Measurements from ENCODE around the gene SLC2A5.

The SLC2A5 gene

DNA sequence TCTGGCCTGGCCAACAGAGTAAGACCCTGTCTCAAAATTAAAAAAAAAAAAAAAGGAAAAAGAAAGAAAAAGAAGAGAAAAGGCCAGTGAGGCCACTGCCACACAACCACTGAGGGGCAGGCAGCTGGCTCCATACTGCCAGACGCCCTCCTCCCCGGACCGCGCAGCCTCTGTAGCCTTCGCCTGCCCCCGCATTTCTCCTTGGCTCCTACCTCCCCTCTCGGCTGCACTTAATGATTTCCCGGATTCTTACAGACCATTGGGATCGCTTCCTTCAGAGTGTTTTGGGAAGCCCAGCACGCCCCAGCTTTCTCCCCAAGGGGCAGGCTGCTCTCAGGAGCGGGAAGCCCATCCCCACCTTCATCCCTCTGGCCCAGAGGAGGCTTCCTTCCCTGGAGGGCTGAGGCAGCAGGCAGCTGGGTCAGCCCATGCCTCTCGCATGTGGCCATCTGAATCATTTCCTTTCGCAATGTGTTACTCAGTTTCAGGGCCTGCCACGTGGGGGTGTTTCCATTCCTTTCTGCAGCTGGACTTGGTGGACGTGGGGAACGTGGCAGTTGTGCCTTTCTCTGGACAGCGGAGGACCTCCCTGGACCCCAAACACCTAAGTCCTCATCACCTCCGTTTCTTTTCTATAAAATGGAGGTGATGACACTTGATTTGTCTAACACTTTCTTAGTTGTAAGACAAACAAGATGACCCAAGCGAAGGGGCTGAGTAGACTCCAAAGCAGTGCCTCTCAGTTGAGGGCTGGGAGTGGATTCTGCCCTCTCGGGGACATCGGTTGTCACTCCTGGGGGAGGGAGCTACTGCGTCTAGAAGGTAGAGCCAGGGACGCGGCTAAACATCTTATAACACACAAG lies 2.3 kb downstream of the SLC2A5 start:
- in situ Hi-C loops (cut with MboI; ENCODE audit: low sequenced_read_pairs): no loop called here

DNA sequence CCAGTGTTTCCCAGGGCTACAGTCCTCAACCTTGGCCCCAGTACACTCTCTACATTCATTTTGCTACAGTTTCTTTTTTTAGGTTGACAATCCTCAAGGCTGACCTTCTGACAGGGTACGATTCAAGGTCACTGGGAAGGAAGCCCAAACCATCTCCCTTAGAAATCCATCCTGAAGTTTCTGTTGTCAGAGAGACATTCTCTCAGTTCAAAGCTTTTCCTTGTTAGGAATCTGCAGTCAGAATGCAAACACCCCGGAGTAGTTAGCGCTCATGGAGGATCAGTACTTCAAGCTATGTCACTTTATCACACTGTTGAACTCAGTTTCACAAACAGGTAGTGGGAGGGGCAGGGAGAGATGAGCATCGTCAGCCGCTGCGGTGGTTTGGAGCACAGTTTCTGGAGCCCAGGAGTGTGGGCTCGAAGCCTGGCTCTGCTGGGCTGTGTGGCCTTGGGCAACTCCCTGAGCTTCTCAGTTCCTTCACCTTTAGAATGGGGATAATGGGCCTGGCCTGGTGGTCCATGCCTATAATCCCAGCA lies 4.2 kb downstream of the SLC2A5 start:
- in situ Hi-C loops (cut with MboI; ENCODE audit: low sequenced_read_pairs): no loop called here

DNA sequence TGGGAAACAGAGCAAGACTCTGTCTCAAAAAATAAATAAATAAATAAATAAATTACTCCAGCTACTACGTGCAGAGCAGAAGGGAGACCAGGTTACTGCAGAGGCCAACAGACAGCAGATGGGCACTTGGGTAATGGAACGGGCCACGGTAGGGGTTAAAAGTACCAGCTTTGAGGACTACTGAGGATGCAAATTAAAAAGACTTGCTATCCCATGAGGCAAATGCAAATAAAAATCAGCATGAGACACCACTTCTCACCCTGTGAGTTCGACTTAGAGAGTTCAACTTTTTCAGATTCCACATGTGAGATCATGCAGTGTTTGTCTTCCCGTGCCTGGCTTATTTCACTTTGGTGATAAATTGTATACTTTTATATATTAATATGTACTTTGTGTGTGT lies 6.6 kb downstream of the SLC2A5 start:
- in situ Hi-C loops (cut with MboI; ENCODE audit: low sequenced_read_pairs): no loop called here

DNA sequence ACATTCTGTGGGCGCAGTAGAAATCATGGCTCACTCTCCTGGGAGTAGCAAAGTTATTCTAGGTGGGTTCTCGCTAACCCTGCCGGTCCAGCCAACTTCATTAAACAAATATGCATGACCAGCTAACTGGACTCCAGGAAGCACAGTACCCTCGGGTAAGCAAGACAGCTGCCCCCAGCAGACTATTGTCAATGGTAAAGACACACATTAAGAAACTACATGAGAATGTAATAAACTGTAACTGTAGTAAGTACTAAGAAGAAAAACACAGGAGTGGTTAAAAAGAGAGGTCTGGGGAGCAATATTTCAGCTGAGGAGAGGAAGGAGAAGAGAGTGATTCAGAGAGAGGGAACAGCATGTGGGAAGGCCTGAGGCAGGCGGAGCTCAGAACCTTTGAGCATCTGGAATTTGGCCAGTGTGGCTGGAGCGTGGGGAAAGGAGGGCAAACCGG lies 7.4 kb downstream of the SLC2A5 start:
- in situ Hi-C loops (cut with MboI; ENCODE audit: low sequenced_read_pairs): no loop called here

DNA sequence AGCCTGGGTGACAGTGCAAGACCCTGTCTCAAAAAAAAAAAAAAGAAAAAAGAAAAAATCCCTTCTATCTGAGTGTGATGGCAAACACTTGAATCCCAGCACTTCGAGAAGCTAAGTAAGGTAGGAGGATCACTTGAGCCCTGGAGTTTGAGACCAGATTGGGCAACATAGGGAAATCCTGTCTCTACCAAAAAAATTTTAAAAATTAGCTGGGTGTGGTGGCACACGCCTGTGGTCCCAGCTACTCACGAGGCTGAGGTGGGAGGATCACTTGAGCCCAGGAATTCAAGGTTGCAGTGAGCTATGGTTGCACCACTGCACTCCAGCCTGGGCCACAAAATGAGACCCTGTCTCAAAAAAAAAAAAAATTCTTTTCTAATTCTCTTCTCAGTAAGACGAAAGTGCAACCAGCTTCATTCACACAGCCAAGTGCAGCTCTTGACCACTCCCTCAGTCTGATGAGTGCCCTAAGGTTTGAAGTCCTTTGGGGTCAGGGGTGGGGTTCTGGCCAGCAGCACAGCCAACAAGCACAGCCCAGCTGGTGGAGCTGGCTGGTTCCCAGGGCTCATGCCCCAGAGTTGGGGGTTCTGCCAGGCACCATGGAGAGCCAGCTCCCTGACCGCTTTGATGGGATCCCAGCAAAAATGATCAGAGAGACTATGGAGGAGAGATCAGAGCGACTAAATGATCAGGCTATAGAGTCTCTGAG lies 8.0 kb downstream of the SLC2A5 start:
- in situ Hi-C loops (cut with MboI; ENCODE audit: low sequenced_read_pairs): no loop called here

DNA sequence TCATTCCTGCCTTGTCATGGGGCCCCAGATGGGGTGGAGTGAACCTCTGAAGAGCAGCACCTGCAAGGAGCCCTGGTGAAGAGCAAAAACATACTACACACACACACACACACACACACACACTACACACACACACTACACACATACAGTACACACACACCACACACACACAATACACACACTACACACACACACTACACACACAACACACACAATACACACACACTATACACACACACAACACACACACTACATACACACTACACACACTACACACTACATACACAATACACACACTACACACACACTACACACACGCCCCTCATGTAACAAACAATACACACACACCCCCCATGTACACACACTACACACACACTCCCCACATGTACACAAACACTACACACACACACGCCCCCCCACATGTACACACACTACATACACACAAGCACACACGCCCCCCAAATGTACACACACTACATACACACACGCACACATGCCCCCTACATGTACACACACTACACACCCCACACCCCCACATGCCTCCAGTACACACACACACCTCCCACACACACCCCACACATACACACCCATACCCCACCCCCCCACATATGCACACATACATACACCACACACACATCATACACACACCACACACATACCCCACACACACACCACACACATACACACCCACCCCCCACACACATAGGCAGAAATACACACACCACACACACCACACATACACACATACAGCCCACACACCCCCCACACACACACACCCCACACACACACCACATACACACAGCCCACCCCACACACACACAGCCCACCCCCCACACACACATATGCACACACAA lies 9.3 kb downstream of the SLC2A5 start:
- in situ Hi-C loops (cut with MboI; ENCODE audit: low sequenced_read_pairs): no loop called here

DNA sequence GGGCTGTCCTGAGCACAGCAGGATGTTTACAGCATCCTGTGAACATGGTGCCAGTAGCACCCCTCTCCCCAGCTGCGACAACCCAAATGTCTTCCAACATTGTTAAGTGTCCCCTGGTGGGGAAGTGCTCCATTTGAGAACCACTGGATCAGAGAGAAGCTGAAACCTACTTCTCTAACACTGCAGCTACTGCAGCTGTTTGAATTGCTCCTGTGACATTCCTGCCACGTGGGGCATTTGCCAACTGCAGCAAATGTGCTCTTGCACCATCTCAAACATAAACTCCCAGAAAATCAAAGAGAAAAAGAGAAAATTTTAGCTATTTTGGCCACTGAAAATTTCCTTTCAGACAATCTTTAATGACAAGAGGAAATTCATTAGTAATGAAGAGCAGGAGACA lies 11.0 kb downstream of the SLC2A5 start:
- in situ Hi-C loops (cut with MboI; ENCODE audit: low sequenced_read_pairs): no loop called here

DNA sequence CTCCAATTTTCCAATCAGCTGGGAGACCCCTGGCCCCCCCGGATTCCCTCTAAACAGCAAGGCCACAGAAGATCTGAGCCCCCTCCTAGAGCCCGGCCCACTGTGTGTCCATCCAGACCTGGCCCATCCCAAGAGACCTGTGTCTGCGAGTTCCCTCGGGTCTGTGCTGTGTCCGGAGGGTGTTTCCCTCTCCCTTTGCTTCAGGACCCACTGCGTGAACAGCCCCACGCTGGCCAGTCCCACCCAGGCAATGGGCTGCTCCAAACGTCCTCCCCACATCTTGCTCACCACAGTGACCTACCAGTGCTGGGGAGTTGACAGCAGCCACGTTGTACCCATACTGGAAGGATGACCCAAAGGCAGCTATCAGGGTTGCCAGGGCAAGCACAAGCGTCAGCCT lies 11.6 kb downstream of the SLC2A5 start:
- in situ Hi-C loops (cut with MboI; ENCODE audit: low sequenced_read_pairs): no loop called here

DNA sequence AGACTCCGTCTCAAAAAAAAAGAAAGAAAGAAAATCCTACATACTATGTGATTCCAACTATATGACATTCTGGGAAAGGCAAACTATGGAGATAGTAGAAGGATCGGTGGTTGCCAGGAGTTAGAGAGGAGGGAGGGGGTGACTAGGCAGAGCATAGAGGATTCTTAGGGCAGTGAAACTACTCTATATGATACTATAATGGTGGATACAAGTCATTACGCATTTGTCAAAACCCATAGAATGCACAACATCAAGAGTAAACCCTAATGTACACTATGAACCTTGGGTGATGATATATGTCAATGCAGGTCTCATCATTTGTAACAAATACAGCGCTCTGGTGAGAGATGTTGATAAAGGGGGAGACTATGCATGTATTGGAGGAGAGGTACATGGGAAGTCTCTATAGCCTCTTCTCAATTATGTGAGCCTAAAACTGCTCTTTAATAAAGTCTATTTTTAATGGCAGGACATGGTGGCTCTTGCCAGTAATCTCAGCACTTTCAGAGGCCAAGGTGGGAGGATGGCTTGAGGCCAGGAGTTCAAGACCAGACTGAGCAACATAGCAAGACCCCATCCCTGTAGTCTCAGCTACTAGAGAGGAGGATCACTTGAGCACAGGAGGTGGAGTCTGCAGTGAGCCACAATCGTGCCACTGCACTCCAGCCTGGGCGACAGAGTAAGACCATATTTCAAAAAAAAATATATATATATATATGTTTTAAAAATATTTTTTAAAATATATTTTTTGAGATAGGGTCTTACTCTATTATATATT lies 17.0 kb downstream of the SLC2A5 start:
- in situ Hi-C loops (cut with MboI; ENCODE audit: low sequenced_read_pairs): no loop called here

DNA sequence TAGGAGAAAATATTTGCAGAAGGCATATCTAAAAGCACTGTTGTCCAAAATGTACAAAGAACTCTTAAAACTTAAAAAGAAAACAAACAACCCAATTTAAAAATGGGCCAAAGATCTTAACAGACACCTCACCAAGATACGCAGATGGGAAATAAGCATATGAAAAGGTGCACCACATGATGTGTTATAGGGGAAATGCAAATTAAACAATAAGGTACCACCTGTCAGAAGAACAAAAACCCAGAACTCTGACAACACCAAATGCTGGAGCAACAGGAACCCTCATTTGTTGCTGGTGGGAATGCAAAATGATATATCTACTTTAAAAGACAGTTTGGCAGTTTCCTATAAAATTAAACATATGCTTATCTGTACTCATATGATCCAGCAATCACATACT lies 18.1 kb downstream of the SLC2A5 start:
- in situ Hi-C loops (cut with MboI; ENCODE audit: low sequenced_read_pairs): no loop called here

DNA sequence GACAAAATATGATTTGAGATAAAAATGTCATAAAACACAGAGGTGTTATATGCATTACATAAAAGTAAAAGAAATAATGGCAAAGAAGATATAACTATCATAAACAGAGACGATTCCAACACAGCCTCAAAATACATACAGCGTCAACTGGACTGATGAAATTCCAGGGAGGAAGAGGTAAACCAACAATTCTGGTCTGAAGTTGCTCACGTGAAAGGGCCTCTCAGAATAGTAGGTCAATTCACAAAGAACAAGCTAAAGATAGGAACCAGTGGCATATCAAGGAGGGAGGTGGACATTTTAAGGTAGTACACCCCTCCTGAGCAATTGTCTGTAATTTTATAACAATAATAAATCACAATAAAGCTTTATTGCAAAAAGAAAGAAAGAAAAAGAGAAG lies 18.6 kb downstream of the SLC2A5 start:
- in situ Hi-C loops (cut with MboI; ENCODE audit: low sequenced_read_pairs): no loop called here

DNA sequence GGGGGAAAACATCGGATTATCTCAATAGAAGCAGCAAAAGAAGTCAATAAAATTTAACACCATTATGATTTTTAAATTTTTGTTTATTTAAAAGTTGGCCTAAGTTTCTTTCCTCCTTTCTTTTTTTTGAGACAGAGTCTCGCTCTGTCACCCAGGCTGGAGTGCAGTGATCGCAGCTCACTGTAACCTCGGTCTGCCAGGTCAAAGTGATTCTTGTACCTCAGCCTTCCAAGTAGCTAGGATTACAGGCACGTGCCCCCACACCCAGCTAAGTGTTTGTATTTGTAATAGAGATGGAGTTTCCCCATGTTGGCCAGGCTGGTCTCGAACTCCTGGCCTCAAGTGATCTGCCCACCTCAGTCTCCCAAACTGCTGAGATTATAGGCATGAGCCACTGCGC lies 20.9 kb downstream of the SLC2A5 start:
- in situ Hi-C loops (cut with MboI; ENCODE audit: low sequenced_read_pairs): no loop called here

DNA sequence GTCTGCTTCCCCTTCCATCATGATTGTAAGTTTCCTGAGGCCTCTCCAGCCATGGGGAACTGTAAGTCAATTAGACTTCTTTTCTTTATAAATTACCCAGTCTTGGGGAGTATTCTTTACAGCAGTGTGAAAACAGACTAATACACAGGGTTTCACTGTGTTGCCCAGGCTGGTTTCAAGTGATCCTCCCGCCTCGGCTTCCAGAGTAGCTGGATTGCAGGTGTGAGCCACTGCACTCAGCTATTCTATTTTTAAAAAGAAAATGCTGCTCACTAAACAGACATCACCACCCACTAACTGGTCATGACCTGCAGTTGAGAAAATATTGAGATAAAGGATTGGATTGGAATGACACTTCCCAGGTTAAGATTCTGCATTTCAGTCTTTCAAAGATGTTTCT lies 22.4 kb downstream of the SLC2A5 start:
- in situ Hi-C loops (cut with MboI; ENCODE audit: low sequenced_read_pairs): no loop called here

DNA sequence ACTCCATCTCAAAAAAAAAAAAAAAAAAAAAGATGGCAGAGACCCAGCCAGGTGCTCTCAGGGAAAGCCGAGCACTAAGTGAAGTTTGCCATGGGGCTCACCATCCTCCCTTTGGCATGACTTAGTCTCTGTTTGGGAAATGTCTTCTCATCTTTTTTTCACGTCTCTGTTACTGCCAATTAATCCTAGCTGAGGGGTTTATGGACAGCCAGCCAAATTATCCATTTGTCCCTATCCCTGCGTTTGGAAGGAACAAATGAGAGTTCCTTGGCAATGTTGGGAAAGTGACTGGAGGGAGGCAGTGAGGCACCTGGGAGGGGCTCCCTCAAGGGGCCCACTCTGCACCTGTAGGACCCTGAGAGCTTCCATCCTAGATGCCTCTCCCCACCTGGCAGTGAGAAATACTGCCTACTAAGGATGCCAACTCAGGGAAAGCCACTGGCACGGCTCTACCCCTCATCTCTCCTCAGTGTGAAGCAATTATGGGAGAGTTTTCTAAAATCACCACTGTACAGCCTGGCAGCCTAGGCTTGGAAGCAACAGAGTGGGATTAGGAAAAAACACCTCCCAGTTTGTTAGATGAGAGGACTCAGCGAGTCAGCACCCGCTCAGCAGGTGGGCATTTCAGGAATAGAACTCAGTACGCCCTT lies 23.4 kb downstream of the SLC2A5 start:
- in situ Hi-C loops (cut with MboI; ENCODE audit: low sequenced_read_pairs): no loop called here

DNA sequence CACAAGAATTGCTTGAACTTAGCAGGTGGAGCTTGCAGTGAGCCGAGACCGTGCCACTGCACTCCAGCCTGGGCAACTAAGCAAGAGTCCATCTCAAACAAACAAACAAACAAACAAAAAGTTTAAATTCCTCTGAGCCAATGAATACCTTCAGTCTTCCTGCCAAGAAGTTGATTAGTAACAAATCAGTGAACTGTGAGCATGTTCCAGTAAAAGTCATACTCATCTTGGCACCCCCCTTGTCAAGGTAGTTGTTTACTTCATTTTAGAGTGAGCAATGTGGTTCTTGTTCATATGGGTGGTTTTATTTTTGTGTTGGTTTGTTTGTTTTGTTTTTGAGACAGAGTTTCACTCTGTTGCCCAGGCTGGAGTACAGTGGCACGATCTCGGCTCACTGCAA lies 25.2 kb downstream of the SLC2A5 start:
- in situ Hi-C loops (cut with MboI; ENCODE audit: low sequenced_read_pairs): no loop called here

DNA sequence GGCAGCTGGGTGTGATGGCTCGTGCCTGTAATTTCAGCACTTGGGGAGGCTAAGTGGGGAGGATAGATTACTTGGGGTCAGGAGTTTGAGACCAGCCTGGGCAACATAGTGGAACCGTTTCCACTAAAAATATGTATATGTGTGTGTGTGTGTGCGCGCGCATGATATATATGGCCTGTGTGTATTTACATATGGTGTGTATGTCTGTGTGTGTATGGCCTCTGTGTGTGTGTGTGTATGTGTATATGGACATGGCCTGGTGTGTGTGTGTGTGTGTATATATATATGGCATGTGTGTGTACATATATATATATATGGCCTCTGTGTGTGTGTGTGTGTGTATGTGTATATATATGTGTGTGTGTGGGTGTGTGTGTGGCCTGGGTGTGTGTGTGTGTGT lies 27.2 kb downstream of the SLC2A5 start:
- in situ Hi-C loops (cut with MboI; ENCODE audit: low sequenced_read_pairs): no loop called here

DNA sequence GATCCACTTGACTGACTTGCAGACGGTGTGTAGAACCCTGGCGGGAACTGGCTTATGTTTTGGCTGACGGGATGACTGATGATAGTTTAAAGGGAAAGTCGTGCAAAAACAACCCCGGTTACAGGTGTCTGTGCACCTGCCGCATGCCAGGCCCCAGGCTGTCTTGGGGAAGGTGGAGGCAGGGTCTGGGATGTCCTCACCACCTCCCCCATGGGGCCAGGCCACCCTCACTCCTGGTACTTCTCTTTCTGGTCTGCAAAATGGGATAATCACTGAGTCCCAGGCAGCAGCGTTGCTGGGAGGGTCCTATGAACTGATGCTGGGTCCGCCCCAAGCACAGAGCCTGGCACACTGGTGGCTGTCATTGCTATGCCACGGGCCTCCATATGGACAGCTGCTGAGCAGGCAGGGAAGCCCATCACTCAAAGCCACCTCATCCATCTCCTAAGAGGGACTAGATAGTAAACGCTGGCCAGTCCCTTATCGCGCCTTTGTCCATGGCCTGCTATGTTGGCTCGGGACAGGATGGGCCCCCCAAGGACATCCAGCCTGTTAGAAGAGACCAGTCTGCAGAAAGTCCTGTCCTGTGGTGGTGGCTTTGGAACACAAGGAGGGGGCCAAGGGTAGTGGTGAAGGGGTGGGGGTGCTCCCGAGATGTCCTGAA lies 28.2 kb downstream of the SLC2A5 start:
- in situ Hi-C loops (cut with MboI; ENCODE audit: low sequenced_read_pairs): no loop called here

DNA sequence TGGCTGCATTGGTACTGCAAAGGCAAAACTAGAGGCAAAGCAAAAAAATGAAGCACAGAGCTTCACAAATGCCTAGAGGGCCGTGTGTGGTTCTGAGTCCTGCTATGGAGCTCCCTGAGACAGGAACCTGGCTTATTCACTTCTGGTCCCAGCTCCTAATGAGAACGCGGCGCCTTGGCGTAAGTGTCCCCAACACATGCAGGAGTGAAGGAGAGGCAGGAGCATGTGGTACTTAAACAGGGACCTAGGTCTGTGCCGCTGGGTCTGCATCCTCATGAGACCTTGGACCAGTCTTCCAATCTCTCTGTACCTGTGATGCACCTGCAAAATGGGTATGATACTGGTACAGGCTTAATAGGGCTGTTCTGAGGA lies 28.8 kb downstream of the SLC2A5 start:
- in situ Hi-C loops (cut with MboI; ENCODE audit: low sequenced_read_pairs): no loop called here

Measured in HL-60/S4 treated with phorbol 12-myristate 13-acetate at 8.2 ng/mL for 4 days and 3 days (cell line).